ENCODE measurements around the gene TMEM35A.
"Not testable (repeated sequence)": the region's sequence is repeated elsewhere in the genome, so short reads cannot be mapped to it uniquely, and the experiment has no call there.

The TMEM35A gene, protein sequence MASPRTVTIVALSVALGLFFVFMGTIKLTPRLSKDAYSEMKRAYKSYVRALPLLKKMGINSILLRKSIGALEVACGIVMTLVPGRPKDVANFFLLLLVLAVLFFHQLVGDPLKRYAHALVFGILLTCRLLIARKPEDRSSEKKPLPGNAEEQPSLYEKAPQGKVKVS

DNA sequence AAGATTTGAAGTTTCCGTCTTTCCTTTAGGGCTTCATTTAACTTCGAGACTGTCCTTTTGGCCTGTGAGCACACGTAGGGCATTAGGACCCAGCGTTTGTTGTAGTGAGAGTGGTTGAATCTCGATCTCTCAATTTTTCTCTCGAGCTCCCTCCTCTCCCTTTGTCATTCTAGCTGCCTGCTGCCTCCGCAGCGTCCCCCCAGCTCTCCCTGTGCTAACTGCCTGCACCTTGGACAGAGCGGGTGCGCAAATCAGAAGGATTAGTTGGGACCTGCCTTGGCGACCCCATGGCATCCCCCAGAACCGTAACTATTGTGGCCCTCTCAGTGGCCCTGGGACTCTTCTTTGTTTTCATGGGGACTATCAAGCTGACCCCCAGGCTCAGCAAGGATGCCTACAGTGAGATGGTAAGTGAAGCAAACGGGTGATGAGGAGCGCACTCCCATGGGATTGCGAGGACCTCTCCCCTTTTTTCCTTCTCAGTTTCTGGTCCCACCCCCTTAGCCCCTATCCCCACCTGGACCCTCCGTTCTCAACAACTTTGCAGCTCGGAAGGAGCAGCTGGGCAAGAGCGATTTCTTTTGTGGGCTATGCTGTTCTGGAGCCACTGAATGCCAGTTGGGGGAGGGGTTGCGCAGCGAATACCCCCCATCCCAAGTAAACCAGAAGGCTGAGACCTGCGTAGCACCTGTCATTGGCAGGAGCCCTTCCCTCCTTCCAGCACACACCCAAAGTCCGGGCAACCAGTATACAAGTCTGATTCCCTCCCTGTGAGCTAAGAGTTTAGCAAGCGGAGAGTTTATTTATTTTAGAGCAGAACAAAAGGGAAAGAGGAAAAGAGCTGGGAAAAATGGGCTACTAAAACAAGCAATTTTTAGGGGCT is at the start of gene TMEM35A:
TSS of gene TMEM35A (plus strand) at position 164 of the 883 bp plus-strand sequence. CDS start at position 288, 124 bp downstream.
- DNase-seq = no peak

DNA sequence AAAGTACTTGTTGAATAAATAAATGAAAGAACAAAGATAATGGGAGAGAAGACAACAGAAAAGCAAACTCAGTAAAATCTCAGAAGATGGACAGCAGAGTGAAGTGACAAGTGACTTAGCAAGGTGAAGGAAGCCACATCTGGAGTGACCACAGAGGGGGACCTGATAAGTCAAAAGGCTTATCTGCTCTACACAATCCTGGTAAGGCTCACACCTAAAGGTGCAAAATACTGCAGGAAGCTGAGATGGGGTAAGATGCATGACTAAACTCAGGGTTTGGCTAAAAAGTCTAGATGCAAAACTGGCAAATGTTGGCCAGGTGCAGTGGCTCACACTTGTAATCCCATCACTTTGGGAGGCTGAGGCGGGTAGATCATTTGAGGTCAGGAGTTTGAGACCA is 49.0 kb upstream of the TMEM35A start:
- no peak for DNase-seq

DNA sequence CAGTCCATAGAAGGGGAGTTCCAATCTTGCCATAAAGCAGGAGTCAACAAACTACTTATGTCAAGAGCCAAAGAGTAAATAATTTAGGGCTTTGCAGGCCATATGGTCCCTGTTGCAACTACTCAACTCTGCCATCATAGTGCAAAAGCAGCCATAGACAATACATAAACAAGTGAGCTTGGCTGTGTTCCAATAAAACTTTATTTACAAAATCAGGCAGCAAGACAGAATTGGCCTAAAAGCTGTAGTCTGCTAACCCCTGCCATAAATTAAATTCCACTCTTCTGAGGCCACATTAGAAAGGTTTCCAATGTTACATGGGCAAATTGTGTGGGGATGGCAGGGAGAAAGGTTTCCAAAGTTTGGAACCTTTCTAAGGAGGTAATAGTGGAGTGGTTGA is 41.4 kb upstream of the TMEM35A start:
- no peak for DNase-seq

DNA sequence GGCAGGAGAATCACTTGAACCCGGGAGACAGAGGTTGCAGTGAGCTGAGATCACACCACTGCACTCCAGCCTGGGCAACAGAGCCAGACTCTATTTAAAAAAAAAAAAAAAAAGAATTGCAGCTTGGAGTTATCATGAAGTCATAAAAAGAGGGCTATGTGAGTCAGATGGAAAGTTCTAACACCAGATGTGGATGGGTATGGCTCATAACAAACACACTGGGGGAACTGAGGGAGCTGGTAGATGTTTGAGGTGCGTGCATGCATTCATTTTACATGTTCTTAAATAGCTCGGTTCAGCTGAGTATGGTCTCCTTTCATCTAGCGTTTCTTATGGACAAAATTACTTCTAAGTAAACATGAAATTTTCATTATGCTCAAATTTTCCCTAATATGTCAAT is 38.5 kb upstream of the TMEM35A start:
- DNase-seq = no peak

DNA sequence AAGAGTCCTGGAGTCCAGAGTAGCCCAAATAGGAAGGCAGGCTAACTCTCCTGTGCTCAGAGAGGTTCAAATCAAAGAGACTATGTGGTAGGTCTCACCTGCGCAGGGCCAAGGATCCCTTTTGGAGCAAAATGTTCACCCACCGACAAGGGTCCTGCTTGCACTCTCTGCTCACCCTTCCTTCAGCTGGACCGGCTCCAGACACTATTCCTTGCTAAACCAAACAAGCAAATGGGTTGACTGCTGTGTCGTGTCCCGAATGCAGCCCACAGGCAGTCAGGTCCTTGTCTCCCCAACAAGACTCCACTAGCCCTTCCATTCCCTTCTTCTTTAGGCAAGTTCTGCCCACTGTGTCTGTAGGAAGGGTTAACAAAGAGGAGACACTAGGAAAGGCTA is 27.5 kb upstream of the TMEM35A start:
- peak; percentile 3 for DNase-seq

DNA sequence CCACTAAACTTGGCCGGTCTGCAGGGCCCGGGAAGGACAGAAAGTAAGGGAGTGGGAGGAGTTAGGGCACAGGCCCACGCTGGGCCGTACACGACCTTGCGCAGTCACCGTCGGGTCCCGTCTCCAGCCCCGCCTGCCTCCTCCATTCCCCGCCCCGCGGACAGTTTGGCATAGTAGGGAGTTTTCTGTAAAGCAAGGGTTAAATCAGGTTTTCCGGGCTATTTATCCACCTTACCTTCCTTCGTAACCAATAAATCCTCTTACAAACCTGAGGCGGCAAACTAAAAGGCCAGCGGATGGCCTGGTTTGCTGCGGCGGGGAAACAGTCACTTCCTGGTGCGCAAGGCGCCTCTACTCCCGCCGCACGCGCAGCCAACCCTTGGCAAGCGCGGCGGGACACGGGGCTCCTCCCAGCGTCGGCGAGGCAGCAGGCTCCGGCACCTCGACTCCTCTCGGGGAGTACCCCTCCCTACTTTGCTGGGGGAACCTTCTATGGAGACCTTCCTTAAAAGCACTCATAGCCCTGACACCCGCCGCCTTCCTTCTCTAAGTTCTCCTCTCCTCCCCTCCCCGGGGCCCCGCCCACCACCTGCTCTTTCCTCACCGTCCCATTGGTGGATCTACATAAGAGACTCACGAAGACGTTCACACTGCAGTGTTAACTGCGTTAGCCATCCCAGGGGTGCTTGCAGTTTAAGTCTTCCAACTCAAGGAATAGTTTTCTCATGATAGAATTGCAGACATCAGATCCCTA is 27.0 kb upstream of the TMEM35A start, which contains the start of gene TRMT2B:
TSS of gene TRMT2B (minus strand) at position 563 of the 754 bp plus-strand sequence. CDS start 9,822 bp downstream, outside the sequence.
- peak; percentile 85 for DNase-seq

DNA sequence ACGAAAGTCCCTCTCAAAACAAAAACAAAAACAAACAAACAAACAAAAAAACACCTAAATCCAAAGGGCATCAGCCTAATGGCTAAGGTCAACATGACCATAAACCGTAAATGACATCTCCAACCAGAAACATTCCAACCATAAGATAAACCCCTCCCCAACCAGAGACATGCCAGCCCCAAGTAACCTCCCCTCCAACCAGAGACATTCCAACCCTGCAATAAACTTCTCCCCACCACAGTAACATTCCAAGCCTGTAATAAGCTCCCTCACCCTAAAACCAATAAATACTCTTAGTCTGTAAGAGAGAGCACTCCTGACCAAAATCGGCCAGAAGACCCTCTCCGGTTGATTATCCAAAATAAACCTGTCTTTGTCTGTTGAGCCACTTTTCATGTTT is 22.1 kb upstream of the TMEM35A start:
- not testable (repeated sequence) for DNase-seq

DNA sequence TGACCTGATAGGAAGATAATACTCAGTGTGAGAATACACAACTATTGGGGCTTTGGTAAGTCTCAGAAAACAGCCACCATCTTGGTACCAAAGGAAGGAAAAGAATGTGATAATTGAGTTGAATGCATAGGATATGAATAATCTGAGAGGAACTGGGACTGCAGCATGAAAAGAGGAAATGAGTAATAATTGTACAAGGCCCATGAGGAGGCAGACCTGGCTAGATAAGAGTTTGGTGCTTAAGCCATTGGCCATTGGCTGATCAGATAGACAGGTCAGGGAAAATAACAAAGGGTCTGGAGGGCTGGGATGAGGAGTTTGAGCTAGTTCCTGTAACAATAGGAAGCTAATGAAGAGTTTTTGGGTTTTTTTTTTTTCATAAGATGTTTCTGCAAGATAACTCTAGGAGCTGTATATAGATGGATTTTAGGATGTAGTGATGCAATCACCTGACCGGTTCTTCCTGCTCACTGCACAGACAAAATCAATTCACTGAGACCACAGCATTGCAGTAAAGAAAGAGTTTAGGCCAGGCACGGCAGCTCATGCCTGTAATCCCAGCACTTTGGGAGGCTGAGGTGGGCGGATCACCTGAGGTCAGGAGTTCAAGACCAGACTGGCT is 21.5 kb upstream of the TMEM35A start:
- no peak for DNase-seq

DNA sequence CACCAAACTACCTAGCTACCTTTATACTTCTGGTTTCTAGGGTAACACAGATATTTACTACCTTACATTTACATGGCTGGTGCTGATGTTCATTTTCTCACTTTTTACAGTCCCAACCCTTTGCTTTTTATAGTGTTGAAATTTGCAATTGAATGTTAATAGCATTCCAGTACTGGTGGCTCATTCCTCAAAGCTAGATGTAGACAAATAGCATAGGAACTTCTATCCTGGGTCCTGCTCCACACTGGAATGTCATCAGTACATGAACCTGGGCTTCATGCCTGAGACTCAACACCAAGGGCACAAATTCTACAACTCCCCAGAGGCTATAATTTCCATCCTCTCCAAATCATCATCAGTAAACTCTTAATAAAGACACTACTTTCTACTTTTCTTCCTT is 16.5 kb upstream of the TMEM35A start:
- no peak for DNase-seq

DNA sequence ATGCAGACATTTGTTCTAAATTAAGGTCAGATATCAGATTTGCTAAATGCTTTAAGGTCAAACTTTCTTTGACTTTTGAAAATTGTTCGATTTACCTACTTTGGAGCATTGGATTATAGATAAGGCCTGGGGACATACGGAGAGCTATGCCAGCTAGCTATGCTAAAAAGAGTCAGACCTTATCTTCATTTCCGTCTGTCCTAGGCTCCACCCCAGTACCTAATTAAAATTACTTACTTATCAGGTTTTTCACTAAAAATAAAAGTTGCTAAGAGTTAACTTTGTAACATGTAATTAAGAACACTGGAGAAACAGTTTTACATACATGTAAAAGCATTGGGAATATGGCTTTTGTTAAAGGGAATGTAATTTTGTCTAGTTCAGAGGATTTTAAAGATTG is 7.1 kb upstream of the TMEM35A start:
- no peak for DNase-seq

DNA sequence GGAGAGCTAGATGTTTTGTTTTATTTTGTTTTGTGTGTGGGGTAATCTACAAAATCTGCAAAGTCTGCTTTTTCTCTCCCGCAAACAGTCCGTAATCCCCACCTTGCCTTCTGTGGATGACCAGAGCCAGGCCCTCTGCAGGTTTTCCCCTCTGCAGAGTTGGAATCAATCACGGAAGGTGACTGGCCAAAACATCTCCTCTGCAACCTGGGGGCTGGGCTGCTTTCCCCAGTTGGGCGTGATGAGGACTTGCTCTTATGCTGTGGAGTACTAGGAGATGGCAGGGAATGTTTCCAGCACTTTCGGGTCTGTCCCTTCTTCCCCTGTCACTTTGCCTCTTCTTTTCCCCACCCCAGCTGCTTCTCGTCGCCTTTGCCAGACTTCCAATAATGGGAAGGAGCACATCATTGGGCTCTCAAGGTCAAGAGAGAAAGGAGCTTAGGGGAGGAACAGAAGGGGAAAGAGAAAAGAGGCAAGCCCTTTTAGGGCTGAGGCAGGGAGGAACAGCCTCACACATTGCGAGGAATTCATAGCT is 1.1 kb downstream of the TMEM35A start:
- no peak for DNase-seq

DNA sequence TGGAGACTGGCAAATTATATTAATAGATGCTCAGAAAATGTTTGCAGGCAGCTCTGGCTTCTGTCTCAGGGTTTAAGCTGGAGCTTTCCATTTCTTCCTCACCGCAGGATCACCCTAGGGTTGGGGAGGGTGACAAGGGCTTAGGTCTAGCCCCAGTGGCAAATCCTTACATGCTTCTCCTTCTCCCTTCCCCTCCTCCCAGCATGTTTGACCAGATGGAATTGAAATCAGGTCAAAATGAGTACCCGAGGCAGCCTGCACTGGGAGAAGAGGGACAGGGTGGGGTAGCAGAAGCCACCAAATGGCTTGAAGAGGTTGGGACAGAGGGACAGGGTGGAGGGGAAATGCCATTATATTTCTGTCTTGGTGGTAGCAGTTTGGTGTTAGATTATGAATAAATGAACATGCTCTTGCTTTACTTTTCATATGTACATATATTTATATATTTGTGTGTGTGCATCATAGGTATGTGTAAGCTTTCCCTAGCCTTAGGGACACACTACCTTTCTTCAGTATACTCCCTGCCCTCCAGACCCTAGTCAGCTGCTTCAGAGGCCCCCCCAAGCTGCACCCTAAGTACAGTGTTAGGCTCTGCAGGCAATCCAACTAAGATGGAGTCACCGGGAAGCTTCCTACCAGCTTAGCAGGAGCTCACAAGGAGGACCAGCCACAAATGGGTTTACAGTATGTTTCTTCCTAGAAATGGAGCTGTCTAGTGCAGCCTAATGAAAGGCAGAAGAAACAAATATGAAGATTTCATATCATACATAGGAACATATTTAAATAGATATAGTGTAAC is 1.8 kb downstream of the TMEM35A start:
- no peak for DNase-seq

DNA sequence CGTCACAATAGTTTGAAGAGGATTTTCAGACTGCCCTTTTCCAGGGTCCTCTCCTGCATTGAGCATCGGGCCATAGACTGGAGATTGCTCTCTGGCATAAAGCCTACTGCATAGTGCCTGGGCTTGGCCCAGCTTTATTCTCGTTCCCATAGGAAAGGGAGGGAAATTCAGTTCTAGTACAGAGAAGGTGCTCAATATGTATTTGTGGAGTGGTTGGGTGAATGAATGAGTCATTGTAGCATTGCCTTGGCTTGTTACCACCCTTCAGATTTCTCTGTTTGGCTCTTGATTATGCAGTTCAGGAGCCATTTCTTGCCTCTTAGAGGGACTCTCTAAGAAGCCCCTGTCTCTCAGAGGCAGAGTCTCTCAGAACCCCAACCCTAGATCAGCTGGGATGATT is 2.6 kb downstream of the TMEM35A start:
- DNase-seq = no peak

DNA sequence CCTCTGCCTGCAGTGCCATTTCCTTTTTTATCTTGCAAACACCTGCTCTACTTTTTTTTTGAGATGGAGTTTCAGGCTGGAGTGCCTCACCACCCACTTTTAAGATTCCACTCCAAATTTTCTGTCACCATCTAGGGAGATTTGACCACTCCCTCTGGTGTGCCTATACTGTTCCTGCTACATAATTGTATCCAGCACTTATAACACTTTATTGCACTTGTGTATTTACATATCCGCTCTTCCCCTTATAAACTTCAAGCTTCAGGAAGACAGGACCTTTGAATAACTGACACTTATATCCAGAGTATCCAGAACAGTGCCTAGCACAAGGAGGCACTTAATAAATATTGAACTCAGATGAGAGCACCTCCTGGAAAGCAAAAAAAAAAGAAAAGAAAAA is 13.1 kb downstream of the TMEM35A start:
- no peak for DNase-seq

DNA sequence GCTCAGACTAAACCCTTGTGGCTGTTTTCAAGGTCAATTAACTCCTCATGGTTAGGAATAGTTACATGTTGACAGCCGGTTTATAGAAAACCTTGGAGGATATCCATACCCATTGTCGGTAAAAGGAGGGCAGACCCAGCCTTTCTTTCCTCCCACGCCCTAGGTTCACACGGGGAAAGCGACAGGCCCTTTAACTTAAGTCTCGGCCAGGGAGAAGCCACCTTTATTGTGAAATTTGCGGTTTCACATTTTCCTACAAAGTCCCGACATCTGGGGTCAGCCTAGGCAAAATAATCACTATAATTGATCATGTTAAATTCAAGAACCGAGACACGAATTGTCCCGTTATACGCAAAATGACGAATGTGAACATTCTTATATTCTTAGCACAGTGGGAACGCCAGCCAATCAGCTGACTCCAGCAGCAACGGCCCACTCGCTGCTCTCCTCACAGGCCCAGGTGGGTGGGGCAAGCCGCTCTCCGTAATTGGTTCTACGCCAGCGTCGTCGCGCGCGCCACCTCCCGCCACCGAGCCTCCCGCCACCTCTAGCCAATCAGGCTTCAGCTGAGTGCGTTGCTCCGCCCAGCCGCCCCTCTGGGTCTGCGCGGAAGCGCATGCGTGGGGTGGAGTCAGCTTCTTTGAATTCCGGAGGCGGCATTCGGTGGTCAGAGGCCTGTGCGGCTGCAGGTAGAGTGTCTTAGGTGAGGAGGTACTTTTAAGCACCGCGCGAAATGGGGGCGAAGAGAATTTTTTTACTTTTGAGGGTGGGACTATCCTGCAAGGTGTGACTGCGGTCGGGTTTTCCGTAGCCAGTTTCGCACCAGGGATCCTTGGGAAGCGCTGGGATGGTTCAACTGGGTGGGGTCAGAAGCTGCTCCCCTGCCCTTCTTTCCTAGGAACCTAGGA is 19.1 kb downstream of the TMEM35A start, which contains the start of gene CENPI:
TSS of gene CENPI (plus strand) at position 659 of the 908 bp plus-strand sequence. CDS start 2,867 bp downstream, outside the sequence.
- peak; percentile 93 for DNase-seq

DNA sequence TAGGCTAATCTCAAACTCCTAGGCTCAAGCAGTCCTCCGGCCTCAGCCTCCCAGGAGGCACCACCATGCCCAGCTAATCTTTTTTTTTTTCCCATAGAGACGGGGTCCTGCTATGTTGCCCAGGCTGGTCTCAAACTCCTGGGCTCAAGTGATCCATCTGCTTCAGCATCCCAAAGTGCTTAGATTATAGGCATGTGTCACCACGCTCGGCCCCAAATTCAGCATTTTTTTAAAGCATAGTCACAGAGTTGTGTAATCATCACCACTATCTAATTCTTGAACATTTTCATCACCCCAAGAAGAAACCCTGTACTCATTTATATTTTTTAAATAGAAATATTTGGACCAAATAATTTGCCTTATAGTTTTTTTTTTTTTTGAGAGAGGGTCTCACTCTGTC is 29.6 kb downstream of the TMEM35A start:
- DNase-seq = no peak

DNA sequence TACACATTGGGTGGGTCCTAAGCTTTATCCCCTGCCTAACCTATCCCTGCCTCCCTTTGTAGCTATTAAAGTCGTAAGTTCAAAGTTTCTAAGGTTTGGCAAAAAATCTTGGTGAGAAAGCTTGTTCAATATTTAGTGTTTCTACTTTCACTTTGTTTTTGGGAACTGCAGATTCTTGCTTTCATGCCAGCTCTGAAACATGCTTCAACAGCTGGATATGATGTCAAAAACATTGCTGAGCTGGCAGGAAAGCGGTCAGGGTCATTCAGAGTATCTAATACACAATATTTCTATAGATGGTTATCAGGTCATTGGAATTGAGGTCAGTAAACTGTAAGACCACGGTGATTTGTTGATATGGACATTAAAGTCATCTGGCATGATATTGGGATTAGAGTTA is 39.0 kb downstream of the TMEM35A start:
- no peak for DNase-seq

DNA sequence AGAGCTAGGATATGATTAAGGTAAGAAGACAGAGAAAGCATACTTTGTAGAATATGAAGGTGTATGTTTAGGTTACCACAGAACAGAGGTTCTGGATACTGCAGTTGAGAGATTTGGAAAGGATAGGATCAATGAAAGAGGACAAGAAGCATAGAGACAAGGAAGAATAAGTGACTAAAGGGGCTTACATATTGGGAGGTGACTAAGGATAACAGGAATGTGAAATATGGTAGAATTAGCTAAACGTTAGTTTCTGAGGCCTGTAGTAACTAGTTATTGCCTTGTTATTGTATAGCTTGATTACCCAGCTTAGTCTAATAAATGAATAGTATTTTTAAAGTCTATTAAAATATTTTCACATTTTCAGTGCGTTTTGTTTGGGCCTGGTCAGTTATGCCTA is 57.6 kb downstream of the TMEM35A start:
- DNase-seq = no peak
